IMR-90 (cell line): ENCODE measurements around the gene TM2D3. TPM values are rescaled to one million over a fixed set of nuclear protein-coding genes. Genes with fewer than 3 reads are reported as not detected.

Source experiments
- ATAC-seq: fragments of 200-7000 bp; cut with Tn5 transposase; 2 replicates; pipeline ENCODE4 v1.9.1; 2020; ENCODE audit warnings: low read depth, mild to moderate bottlenecking, moderate library complexity
- BruUV-seq: library from RNA; stranded (reverse); fragments of 400-500 nt; replicated peaks from 2 replicates; lab custom pipeline; 2021; lab: Mats Ljungman, UMichigan
- CTCF ChIA-PET: fragments of 300-600 bp; formaldehyde crosslinking; extraction: SDS; loops from one replicate; lab custom pipeline; 2021; ENCODE audit warnings: antibody characterized with exemption; lab: Yijun Ruan, JAX
- POLR2A ChIA-PET: fragments of 300-600 bp; sonication (Branson Sonifier 250); formaldehyde crosslinking; loops from one replicate; lab custom pipeline; 2022; ENCODE audit warnings: antibody characterized with exemption; ENCODE audit not compliant: unreplicated experiment; lab: Charles Lee
- DNase-seq: peaks from one replicate; pipeline ENCODE4 v3.0.0; 2013
- H2AFZ ChIP-seq: replicated peaks from 2 replicates; pipeline ENCODE3; 2013; ENCODE audit warnings: low read length, mild to moderate bottlenecking; ENCODE audit not compliant: poor library complexity
- H2AK5ac ChIP-seq: 2 replicates; pipeline ENCODE4 v1.6.1; 2013; ENCODE audit warnings: low read depth, low read length, inconsistent platforms
- H2AK9ac ChIP-seq: replicated peaks from 2 replicates; pipeline ENCODE3; 2013; ENCODE audit warnings: mild to moderate bottlenecking, low read depth, low read length, moderate library complexity; ENCODE audit not compliant: poor library complexity
- H2BK120ac ChIP-seq: 2 replicates; pipeline ENCODE4 v1.6.1; 2013; ENCODE audit warnings: low read depth, low read length, inconsistent platforms
- H2BK15ac ChIP-seq: 3 replicates; pipeline ENCODE4 v1.6.1; 2013; ENCODE audit warnings: low read depth, low read length, inconsistent platforms
- H2BK20ac ChIP-seq: 2 replicates; pipeline ENCODE4 v1.6.1; 2013; ENCODE audit warnings: low read depth, mild to moderate bottlenecking, inconsistent platforms, low read length, moderate library complexity
- H2BK5ac ChIP-seq: 2 replicates; pipeline ENCODE4 v1.6.1; 2013; ENCODE audit warnings: mild to moderate bottlenecking, low read depth, low read length, inconsistent platforms; ENCODE audit not compliant: poor library complexity, severe bottlenecking
- H3K14ac ChIP-seq: replicated peaks from 2 replicates; pipeline ENCODE4 v1.6.1; 2013; ENCODE audit warnings: low read depth, low read length, inconsistent platforms
- H3K18ac ChIP-seq: 2 replicates; pipeline ENCODE4 v1.6.1; 2013; ENCODE audit warnings: low read depth, low read length, control low read depth
- H3K23ac ChIP-seq: 2 replicates; pipeline ENCODE4 v1.6.1; 2013; ENCODE audit warnings: low read depth, low read length, inconsistent platforms
- H3K27ac ChIP-seq: 2 replicates; pipeline ENCODE4 v1.5.1; 2013; ENCODE audit warnings: mild to moderate bottlenecking, control low read depth, low read length; ENCODE audit not compliant: insufficient read depth
- H3K27me3 ChIP-seq: 2 replicates; pipeline ENCODE4 v1.6.1; 2013; ENCODE audit warnings: low read length; ENCODE audit not compliant: control insufficient read depth, insufficient read depth
- H3K36me3 ChIP-seq: 2 replicates; pipeline ENCODE4 v1.6.1; 2013; ENCODE audit warnings: low read length, mixed read lengths; ENCODE audit not compliant: control insufficient read depth, insufficient read depth
- H3K4ac ChIP-seq: 2 replicates; pipeline ENCODE4 v1.6.1; 2013; ENCODE audit warnings: low read depth, low read length, inconsistent platforms
- H3K4me1 ChIP-seq: 2 replicates; pipeline ENCODE4 v1.6.1; 2013; ENCODE audit warnings: low read length, mixed read lengths; ENCODE audit not compliant: control insufficient read depth, insufficient read depth
- H3K4me2 ChIP-seq: 2 replicates; pipeline ENCODE4 v1.6.1; 2013; ENCODE audit warnings: low read depth, mild to moderate bottlenecking, control low read depth, low read length, moderate library complexity
- H3K4me3 ChIP-seq: 2 replicates; pipeline ENCODE4 v1.5.1; 2013; ENCODE audit warnings: low read depth, mild to moderate bottlenecking, control low read depth, low read length, moderate library complexity; ENCODE audit not compliant: insufficient read depth
- H3K56ac ChIP-seq: 2 replicates; pipeline ENCODE4 v1.6.1; 2013; ENCODE audit warnings: low read length, inconsistent platforms; ENCODE audit not compliant: insufficient read depth; ENCODE audit errors: extremely low read depth
- H3K79me1 ChIP-seq, 2 experiments: 2 replicates each; pipeline ENCODE4 v1.6.1; 2013; ENCODE audit warnings: low read length in 2 of 2, inconsistent platforms in 1 of 2, low read depth in 1 of 2
- H3K9ac ChIP-seq: 2 replicates; pipeline ENCODE4 v1.6.1; 2013; ENCODE audit warnings: low read depth, low read length, control low read depth
- H3K9me1 ChIP-seq: 2 replicates; pipeline ENCODE4 v1.6.1; 2013; ENCODE audit warnings: low read length, inconsistent platforms; ENCODE audit not compliant: insufficient read depth
- H3K9me3 ChIP-seq: 2 replicates; pipeline ENCODE4 v1.6.1; 2013; ENCODE audit warnings: low read length; ENCODE audit not compliant: control insufficient read depth, insufficient read depth
- H4K20me1 ChIP-seq: 2 replicates; pipeline ENCODE4 v1.6.1; 2013; ENCODE audit warnings: low read length, inconsistent platforms; ENCODE audit not compliant: insufficient read depth
- H4K5ac ChIP-seq: 2 replicates; pipeline ENCODE4 v1.6.1; 2013; ENCODE audit warnings: mild to moderate bottlenecking, low read depth, low read length, control low read depth
- H4K8ac ChIP-seq, 2 experiments: 2 replicates each; pipeline ENCODE4 v1.6.1; 2013; ENCODE audit warnings: low read depth in 2 of 2, low read length in 2 of 2, control low read depth in 1 of 2, inconsistent platforms in 1 of 2
- H4K91ac ChIP-seq: 2 replicates; pipeline ENCODE4 v1.6.1; 2013; ENCODE audit warnings: low read depth, low read length, inconsistent platforms; ENCODE audit not compliant: insufficient read depth
- BHLHE40 ChIP-seq: fragments of 150-350 bp; IDR thresholded peaks from 2 replicates; pipeline ENCODE4 v1.6.1; 2016; ENCODE audit warnings: mild to moderate bottlenecking, low read depth, low read length
- CEBPB ChIP-seq: IDR thresholded peaks from 2 replicates; pipeline ENCODE4 v1.6.1; 2012; ENCODE audit warnings: low read depth, low read length, improper control_type of control experiment
- CHD1 ChIP-seq: IDR thresholded peaks from 2 replicates; pipeline ENCODE4 v1.6.1; 2012; ENCODE audit warnings: low read depth, low read length, improper control_type of control experiment
- MAFK ChIP-seq: IDR thresholded peaks from 2 replicates; pipeline ENCODE4 v1.6.1; 2012; ENCODE audit warnings: low read depth, low read length, improper control_type of control experiment
- MXI1 ChIP-seq: IDR thresholded peaks from 2 replicates; pipeline ENCODE4 v1.6.1; 2012; ENCODE audit warnings: low read depth, mild to moderate bottlenecking, low read length, moderate library complexity, borderline replicate concordance
- NFE2L2 ChIP-seq: fragments of 150-350 bp; IDR thresholded peaks from 2 replicates; pipeline ENCODE4 v1.6.1; 2016; ENCODE audit warnings: low read depth, mild to moderate bottlenecking, low read length
- POLR2A ChIP-seq: IDR thresholded peaks from 2 replicates; pipeline ENCODE4 v1.6.1; 2012; ENCODE audit warnings: mild to moderate bottlenecking, low read depth, low read length
- RCOR1 ChIP-seq: IDR thresholded peaks from 2 replicates; pipeline ENCODE4 v1.6.1; 2012; ENCODE audit warnings: mild to moderate bottlenecking, low read length, improper control_type of control experiment; ENCODE audit not compliant: insufficient replicate concordance
- WGBS, 2 experiments: methylation state at CpG; one replicate each; pipeline versions ENCODE4 v1.1.5 to v1.1.7; 2013; ENCODE audit warnings: missing lambda C conversion rate in 2 of 2; ENCODE audit not compliant: insufficient read length in 1 of 2; ENCODE audit errors: extremely low coverage in 2 of 2; 5-methylcytosine and 5-hydroxymethylcytosine counted together
- dilution Hi-C: fragments of 300-500 bp; cut with HindIII; formaldehyde crosslinking; loops from one replicate; pipeline ENCODE4 v1.14.3; 2018; ENCODE audit warnings: low sequenced_read_pairs; ENCODE audit not compliant: unreplicated experiment
- in situ Hi-C: fragments of 300-500 bp; cut with MboI; formaldehyde crosslinking; loops from 3 replicates; pipeline ENCODE4 v1.14.3; 2019; ENCODE audit warnings: low sequenced_read_pairs, inconsistent platforms, mixed read lengths
- intact Hi-C: fragments of 100-400 bp; cut with micrococcal nuclease; formaldehyde crosslinking; loops from 2 replicates; pipeline ENCODE4 v1.10.0; 2022
- polyA plus RNA-seq, 3 experiments: library from polyadenylated mRNA; depleted of rRNA; stranded (reverse); fragments of >200 nt; gene quantifications; 2 replicates each; pipeline ENCODE4 v1.2.3, GENCODE V29; 2012; ENCODE audit warnings: low replicate concordance in 1 of 3
- total RNA-seq: library from RNA; depleted of rRNA; stranded (reverse); fragments of >200 nt; gene quantifications from 2 replicates; pipeline ENCODE4 v1.2.3, GENCODE V29; 2012
- TF ChIP-seq, protein P1 (sequence below): fragments of 150-350 bp; IDR thresholded peaks from 2 replicates; pipeline ENCODE4 v1.6.1; 2017; ENCODE audit warnings: mild to moderate bottlenecking, antibody characterized with exemption, low read length, low read depth
- TF ChIP-seq, protein P2 (sequence below): conservative IDR thresholded peaks from 2 replicates; pipeline ENCODE4 v1.5.1; 2012; ENCODE audit warnings: mild to moderate bottlenecking, low read depth, low read length, improper control_type of control experiment
- TF ChIP-seq, protein P3 (sequence below): fragments of 150-350 bp; IDR thresholded peaks from 2 replicates; pipeline ENCODE4 v1.6.1; 2016; ENCODE audit warnings: low read depth, mild to moderate bottlenecking, low read length, moderate library complexity, borderline replicate concordance

Gene TM2D3
- total and polyA plus RNA-seq, 2 of the 4 experiments (the other 2 are of a cell fraction), result 27.4 to 34.5 TPM

- TF ChIP-seq, protein P1, sequence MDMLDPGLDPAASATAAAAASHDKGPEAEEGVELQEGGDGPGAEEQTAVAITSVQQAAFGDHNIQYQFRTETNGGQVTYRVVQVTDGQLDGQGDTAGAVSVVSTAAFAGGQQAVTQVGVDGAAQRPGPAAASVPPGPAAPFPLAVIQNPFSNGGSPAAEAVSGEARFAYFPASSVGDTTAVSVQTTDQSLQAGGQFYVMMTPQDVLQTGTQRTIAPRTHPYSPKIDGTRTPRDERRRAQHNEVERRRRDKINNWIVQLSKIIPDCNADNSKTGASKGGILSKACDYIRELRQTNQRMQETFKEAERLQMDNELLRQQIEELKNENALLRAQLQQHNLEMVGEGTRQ, result peak; percentile 11; the same call in 1 of the 2 replicates
- TF ChIP-seq BHLHE40 (peak; percentile 98), CHD1 (no peak), RCOR1 (no peak), POLR2A (peak; percentile 81)
Measured at GRCh38 chr15:101652098-101652785, at the start of gene TM2D3 (continued).

DNA sequence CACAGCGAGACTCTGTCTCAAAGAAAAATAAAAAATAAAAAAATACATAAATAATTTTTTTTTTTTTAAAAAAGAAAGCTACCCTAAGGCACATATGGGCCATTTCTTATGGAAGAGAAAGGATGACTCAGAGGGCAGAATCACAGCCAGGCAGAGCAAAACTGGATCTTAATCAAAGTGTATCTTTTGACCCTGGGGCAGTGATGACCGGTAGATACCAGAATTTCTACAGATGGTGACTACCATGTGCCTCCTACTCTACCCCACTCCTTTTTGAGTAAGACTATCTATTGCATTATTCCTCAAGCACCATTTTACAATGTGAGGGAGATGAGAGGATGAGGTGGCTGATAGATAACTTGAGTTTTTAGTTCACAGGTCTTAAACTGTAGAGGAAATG, 46.1 kb upstream of the TM2D3 start:
- Histone ChIP-seq H3K4me2 (no peak overlapping the region), H2BK120ac (no peak overlapping the region), H2BK5ac (no peak overlapping the region), H3K4me1 (no peaks in the 10 kb centered on the region), H3K4me3 (no peak overlapping the region), H3K27ac (no peak overlapping the region), H3K9me1 (no peaks in the 10 kb centered on the region), H3K79me1 (no peaks in the 10 kb centered on the region), H3K9me3 (no peaks in the 10 kb centered on the region), H3K27me3 (no peaks in the 10 kb centered on the region), H3K9ac (no peak overlapping the region), H3K23ac (no peak overlapping the region), H2AK9ac (no peak overlapping the region), H4K20me1 (no peaks in the 10 kb centered on the region), H4K5ac (no peak overlapping the region), H2AK5ac (no peak overlapping the region), H2BK15ac (no peak overlapping the region), H2BK20ac (no peak overlapping the region), H3K14ac (no peak overlapping the region), H3K18ac (no peak overlapping the region), H4K8ac (no peak overlapping the region), H4K91ac (no peak overlapping the region), H3K36me3 (peaks cover 49% of the 10 kb centered on the region), H3K56ac (no peak overlapping the region), H3K4ac (no peak overlapping the region), H2AFZ (no peak overlapping the region)
- in situ Hi-C loops, result no loop called here
- WGBS, 2 experiments, result no CpG with 5 or more reads among the region's 2 CpGs
- ChIA-PET POLR2A (no interaction called here), CTCF (no interaction called here)
- intact Hi-C loops, result no loop called here
- dilution Hi-C loops, result no loop called here
- peak; percentile 27 for DNase-seq
- peak; percentile 49 for ATAC-seq
- no TSS peak for BruUV-seq
- TF ChIP-seq CEBPB (no peak), MAFK (no peak), MXI1 (no peak), POLR2A (no peak), RCOR1 (no peak), NFE2L2 (no peak)
- TF ChIP-seq, protein P2, sequence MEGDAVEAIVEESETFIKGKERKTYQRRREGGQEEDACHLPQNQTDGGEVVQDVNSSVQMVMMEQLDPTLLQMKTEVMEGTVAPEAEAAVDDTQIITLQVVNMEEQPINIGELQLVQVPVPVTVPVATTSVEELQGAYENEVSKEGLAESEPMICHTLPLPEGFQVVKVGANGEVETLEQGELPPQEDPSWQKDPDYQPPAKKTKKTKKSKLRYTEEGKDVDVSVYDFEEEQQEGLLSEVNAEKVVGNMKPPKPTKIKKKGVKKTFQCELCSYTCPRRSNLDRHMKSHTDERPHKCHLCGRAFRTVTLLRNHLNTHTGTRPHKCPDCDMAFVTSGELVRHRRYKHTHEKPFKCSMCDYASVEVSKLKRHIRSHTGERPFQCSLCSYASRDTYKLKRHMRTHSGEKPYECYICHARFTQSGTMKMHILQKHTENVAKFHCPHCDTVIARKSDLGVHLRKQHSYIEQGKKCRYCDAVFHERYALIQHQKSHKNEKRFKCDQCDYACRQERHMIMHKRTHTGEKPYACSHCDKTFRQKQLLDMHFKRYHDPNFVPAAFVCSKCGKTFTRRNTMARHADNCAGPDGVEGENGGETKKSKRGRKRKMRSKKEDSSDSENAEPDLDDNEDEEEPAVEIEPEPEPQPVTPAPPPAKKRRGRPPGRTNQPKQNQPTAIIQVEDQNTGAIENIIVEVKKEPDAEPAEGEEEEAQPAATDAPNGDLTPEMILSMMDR, result no peak
- TF ChIP-seq, protein P3, sequence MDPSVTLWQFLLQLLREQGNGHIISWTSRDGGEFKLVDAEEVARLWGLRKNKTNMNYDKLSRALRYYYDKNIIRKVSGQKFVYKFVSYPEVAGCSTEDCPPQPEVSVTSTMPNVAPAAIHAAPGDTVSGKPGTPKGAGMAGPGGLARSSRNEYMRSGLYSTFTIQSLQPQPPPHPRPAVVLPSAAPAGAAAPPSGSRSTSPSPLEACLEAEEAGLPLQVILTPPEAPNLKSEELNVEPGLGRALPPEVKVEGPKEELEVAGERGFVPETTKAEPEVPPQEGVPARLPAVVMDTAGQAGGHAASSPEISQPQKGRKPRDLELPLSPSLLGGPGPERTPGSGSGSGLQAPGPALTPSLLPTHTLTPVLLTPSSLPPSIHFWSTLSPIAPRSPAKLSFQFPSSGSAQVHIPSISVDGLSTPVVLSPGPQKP, result no peak
- TF ChIP-seq, protein P1, result no peak
